ENCODE measurements around the gene IKBKE.

The IKBKE gene

DNA sequence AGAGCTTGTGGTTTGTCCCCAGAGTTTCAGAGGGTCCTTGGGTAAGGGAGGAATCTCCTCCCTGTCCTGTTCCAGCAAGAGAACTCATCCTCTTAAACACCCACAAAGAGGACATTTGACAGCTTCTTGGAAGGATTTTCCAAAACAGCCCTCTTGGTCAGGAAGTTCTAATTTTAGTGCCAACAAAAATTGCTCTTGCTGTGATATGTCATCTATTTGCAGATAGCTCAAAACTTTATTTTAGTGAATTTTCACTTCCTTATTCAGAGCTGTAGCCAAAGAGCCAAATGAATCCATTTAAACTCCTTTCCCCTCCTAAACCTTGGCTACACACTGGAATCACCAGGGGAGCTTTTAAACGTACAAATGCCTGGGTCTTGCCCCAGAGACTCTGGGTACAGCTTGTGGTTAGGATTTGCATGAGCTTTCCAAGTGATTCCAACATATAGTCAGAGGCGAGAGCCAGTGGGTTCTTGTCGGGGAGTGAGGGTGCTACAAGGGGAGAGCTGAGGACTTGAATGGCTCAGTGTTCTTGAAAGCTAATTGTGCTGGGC is 25.3 kb downstream of the IKBKE start:
- no peak for DNase-seq (ENCODE audit: low read depth, low spot score)

DNA sequence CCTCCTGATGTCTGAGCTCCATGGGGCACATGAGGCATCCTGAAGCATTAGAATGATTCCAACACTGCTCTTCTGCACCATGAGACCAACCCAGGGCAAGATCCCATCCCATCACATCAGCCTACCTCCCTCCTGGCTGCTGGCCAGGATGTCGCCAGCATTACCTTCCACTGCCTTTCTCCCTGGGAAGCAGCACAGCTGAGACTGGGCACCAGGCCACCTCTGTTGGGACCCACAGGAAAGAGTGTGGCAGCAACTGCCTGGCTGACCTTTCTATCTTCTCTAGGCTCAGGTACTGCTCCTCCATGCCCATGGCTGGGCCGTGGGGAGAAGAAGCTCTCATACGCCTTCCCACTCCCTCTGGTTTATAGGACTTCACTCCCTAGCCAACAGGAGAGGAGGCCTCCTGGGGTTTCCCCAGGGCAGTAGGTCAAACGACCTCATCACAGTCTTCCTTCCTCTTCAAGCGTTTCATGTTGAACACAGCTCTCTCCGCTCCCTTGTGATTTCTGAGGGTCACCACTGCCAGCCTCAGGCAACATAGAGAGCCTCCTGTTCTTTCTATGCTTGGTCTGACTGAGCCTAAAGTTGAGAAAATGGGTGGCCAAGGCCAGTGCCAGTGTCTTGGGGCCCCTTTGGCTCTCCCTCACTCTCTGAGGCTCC is 26.0 kb downstream of the IKBKE start:
- DNase-seq (ENCODE audit: low read depth, low spot score) = no peak

DNA sequence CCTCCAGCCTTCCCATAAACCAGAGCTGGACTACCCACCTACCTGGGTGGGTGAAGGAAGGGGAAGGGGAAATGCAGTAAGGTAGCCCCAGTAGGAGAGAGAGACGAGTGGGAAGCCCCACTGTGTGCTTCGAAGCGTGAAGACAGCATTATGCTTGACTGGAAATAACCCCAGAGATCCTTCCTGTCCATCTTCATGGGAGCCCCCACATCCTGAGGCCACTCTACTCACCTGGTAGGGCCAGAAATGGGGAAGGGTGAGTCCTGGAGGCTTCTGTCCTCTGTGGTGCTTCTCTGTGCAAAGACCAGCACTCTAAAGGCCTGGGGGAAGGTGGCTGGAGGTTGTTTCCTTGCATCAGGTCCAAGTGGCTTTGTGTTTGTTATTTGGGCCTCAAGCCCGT is 27.1 kb downstream of the IKBKE start:
- no peak for DNase-seq (ENCODE audit: low read depth, low spot score)

DNA sequence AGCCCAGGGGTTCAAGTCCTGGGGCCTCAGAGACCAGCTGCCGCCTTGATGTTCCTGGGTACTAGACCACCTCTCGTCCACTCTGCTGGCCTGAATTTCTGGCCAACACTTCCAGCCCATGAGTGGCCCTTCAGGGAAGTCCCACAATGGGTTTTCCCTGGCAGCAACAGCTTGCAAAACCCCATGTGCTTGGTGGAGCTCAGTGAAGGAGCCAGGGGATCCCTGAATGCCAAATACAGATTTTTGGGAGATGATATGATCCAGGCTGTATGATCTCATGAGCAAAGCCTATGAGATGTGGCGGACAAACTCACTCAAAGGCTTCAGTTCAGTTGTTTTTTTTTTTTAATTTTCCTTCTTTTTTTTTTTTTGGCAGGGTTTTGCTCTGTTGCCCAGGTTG is 27.5 kb downstream of the IKBKE start:
- DNase-seq (ENCODE audit: low read depth, low spot score) = no peak

DNA sequence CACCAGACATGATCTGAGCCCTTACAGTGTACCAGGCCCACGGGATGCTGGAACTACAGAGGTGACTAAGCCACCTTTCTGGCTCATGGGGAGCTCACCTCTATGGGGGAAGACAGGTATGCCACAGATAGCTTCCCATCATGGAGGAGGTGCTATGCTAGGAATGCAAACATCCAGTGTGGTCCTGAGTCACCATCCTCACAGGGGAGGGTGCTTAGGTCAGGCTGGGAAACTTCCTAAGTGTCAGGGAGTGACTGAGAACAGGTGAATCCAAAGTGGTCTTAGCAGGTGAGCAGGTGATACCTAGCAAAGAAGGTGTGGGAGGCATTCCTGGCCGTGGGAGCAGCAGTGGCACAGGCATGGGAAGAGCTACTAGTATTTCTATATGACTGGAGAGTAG is 28.4 kb downstream of the IKBKE start:
- no peak for DNase-seq (ENCODE audit: low read depth, low spot score)

DNA sequence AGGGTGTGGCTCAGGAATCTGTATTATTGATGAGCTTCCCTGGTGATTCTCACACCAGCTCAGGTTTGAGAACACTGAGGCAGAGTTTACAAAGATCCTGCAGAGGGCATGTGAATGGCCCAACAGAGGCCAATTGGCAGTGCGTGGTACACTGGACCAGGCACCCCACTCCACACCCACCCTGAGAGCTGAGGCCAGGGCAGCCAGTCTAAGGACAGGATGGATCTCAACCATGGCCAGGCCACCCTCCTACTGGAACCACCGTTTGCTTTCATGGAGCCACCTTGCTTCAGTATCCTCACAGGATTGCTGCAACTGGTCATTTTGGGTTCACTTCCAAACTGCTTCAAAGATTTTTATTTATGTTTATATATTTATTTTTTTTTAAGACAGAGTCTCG is 29.8 kb downstream of the IKBKE start:
- DNase-seq (ENCODE audit: low read depth, low spot score) = no peak

DNA sequence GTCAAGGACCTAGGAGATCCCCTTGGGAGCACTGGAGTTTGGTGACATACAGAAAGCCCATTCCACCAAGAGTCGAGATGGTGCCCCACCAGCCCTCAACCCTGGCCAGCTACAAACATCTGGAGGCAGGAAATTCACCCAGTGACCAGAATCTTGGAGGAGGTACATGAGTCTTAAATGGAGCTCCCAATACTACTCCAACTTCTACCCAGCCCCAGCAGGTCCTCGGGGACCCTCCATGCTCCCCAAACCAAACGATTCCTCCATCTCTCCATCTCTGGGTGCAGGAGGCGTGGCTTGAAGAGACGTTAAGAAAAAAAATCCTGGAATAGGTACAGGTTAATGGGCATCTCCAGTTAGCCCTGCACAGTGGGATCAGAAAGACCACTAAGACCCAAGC is 31.6 kb downstream of the IKBKE start:
- DNase-seq (ENCODE audit: low read depth, low spot score) = no peak

DNA sequence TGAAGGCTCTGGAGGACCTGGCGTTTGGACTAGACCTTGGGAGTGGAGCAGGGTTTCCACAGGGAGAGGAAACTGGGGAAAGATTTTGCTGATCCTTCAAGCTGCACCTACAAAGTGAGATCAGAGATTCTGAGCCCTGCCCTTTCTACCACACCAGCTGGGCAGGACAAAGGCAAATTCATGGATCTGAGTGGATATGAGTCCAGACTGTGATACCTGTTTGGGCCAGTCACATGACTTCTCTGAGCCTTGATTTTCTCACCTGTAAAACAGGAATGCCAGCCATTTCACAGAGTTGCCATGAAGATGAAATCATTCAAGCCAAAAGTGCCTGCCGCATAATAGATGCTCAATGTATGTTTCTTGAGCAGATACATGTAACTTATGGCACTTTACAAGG is 32.1 kb downstream of the IKBKE start:
- DNase-seq (ENCODE audit: low read depth, low spot score) = no peak

DNA sequence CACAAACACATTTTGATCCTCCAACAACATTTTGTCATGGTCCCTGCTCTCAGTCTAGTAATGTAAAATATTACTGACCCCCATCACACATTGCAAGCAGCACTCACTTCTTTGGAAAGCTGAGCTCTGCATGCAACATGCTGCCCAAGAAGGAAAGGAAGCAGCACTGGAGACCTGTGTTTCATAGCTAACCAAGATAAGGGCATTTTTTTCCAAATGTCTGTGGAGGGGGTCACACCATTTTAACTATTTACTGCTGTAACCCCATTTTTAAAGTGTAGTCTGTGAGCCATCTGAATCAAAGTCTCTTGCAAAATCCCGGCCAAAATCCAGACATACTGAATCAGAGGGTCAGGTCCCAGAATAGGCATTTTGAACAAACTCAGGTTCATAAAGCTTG is 32.5 kb downstream of the IKBKE start:
- no peak for DNase-seq (ENCODE audit: low read depth, low spot score)

DNA sequence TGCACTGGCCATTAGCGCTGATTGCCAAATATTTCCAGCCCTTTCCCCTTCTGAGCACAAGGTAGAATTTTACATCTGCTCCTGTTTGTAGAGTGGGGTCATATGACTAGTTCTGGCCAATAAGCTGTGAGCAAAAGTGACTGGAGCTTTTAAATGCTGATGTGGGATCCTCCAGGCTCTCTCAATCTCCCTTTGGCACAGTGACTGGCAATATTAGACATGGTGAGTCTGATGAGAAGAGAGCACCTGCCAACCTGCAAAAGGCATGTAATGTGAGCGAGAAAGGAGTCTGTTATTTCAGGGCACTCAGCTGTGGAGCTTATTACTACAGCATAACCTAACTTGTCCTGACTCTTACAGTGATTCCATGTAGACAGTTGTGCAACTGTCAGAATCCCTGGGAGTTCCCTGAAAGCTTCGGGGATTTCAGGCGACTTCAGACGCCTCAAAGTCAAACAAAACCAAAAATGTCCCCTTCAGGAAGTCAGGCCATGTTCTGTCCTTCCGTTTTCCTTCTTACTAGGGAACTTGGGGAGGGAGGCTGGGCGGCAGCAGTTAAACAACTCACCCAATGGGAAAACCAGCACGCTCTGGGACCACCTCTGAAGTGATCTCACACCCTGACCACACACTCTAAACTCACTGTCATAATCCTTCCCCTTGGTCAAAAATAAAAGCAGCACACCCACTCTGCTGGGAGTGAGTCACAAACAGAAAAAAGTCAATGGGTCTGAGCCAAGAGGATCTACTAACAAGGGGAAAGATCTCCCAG is 33.5 kb downstream of the IKBKE start:
- DNase-seq (ENCODE audit: low read depth, low spot score) = no peak

DNA sequence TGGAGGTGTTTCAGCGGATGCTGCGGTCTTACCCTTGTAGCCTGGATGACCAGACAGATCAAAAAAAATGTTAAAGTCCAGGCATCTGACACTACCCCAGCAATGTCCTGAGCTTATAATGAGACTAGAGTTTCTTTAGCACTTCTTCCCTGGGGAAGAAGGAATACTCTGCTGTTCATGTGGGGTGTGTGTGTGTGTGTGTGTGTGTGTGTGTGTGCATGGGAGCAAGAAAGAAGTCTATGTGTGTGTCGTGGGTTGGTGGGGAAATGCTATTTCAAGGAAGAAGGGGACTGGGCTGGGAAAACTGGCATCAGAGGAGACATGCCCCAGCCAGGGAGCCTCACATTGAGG is 34.1 kb downstream of the IKBKE start:
- DNase-seq (ENCODE audit: low read depth, low spot score) = no peak

DNA sequence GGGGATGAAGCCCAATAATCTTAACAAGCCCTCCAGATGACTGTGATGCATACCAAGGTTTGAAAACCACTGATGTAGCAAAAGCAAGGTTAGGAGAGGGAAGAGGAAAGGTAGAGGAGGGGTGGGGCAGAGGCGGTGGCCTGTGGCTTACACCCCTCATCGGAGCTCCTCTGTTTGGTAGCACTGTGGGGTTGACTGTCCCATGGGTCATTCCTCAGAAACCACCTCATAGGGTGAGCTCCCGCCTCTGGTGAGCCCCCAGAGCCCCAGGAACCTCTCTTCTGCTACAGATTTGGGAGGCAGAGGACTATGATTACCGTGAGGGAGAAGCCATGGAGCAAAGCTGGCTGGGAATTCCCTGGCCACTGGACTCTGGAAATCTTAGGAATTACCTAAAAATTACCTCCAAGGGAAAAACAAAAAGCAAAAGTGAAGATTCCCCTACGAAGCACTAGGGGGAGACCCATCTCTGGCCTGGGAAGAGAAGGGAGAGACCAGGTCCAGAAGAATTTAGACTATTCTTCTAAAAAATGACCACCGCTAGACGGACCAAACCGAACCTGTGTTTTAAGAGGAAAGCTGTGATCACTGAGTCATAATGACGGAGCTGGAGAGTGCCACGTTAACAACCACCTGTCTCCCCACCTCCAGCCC is 35.6 kb downstream of the IKBKE start:
- no peak for DNase-seq (ENCODE audit: low read depth, low spot score)

DNA sequence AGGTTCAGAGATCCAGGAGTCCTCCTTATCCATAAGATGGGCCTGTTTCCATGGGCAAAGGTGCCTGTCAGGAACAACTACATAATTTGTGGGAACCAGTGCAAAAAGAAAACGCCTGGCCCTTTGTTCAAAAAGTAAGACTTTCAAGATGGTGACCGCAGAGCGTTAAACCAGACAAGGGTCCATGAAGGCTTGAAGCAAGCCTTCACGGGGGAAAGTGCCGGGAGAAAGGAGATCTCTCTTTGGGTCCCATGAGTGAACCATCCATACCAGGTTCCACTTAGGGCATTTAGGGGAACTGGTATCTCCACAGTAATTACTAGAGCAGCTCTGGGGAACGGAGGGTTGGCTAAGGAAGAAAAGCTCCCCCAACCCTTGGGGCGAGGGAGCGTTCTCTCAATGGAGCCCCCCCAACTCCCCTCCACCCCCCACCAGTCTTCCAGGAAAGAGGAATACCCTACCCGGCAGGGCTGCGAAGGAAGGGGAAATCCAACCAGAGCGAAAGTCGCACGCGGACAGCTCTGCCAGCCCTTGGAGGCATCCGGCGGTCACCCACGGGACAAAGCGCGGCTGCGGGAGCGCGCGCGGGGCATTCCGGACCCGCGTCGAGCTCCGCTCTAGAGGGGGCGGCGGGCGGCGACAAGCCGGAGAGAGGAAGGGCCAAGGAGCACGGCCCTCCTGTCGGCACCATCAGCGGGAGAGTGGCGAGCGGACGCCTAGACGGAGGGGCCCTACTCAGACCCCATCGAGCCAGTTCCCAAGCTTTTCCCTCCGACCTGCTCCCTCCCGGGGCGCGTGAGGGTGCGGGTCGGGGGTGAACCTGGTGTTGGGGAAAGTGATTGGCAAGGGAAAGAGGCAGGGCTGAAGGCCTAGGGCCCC is 36.4 kb downstream of the IKBKE start:
- DNase-seq (ENCODE audit: low read depth, low spot score) = no peak

DNA sequence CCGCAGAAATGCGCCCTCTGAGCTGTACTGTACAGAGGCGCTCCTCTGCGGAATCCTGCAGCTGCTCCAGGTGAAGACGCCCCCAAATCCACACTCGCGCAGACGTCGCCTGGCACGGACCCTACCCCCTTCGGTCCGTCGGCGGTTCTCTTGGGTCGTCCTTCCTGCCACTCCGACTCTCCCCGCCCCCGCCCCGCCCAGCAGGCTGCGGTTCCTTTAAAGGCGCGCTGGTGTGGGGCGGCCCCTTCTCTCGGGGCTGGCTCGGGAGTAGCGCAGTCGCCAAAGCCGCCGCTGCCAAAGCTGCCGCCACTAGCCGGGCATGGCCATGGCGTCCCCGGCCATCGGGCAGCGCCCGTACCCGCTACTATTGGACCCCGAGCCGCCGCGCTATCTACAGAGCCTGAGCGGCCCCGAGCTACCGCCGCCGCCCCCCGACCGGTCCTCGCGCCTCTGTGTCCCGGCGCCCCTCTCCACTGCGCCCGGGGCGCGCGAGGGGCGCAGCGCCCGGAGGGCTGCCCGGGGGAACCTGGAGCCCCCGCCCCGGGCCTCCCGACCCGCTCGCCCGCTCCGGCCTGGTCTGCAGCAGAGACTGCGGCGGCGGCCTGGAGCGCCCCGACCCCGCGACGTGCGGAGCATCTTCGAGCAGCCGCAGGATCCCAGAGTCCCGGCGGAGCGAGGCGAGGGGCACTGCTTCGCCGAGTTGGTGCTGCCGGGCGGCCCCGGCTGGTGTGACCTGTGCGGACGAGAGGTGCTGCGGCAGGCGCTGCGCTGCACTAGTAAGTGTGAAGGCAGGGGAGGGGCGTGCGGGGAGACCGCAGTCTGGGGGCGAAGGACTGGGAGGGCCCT is 37.2 kb downstream of the IKBKE start, which contains the start of gene RASSF5:
Gene RASSF5, plus strand, starts transcription at position 248 of the 846 bp plus-strand sequence. Its CDS starts 72 bp downstream, at position 320.
- DNase-seq (ENCODE audit: low read depth, low spot score) = no peak

DNA sequence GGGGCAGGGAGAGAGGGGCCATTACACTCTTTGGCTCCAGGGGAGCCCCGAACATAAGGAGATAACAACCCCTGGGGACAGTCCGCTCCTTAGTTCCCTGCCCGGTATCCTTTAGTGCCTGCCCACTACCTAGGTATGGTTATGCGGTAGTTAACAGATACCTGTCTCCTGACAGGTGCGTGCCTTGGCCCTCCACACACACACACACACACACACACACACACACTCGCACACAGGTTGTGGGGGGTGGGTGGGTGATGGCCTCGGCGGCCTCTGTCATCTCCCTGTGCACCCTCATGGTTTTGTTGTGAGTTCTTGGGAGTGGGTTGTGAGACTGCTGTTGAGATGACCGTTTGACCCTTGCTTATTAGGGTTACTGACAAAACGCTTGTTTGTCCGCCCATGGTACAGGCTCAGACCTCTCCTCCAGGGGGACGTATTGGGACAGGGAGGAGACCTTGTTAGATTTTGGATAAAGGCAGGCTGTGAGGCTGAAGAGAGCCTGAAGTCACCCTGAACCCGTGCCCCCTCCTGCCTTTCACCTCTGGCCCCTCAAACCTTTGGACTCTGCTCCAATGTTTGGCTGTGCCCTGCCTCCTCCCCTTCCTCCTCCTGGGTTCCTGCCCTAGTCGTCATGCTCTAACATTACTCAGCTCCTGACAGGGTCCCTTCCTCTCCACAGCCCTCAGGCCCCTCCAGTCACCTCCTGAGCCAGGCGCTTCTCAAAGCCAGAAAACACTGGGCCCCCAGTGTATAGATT is 38.0 kb downstream of the IKBKE start:
- no peak for DNase-seq (ENCODE audit: low read depth, low spot score)

DNA sequence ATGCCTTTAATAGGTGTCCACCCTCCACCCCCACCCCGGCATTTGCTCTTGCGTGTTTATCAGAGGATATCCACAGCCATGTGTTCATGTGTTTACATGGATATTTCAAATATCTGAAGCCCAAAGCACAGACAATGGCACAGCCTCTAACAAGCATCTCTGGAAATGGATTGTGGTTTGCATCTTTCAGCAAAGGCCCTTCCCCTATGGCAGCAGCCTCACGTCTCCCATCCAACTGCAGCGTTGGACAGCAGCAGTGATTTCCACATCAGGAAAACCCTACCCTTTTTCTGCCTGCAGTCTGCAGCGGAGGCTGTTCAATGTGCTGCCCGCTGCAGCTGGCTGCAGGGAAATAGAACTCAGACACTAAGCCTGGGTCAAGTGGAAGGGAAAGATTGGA is 38.7 kb downstream of the IKBKE start:
- no peak for DNase-seq (ENCODE audit: low read depth, low spot score)

DNA sequence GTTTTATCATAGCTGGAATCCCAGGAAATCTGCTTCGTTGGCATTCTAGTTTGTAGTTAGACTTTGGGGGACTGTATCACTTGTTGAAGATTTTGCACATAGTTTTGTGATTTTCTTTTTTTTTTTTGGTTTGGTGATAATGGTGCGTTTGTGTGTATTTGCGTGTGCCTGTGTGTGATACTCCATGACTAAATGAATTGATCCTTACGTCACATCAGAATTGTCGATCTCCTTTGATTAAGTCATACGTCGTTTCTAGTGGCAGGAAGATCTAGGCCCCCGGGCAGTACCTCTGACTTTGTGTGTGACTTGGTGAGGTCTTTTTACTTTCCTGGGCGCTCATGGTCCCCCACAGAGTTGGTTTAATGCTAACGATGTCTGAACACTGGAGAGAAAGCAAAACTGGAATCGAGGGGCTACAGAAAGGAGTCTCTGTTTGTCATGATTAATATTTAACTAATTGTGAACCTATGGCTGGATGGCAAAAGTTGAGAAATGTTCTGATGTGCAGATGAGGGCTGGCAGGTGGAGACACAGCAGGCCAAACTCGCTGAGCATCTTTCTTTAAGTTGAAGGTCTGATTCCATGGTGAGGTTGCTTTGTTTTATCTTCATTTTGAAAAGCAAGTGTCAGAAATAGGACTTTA is 39.5 kb downstream of the IKBKE start:
- DNase-seq (ENCODE audit: low read depth, low spot score) = no peak

DNA sequence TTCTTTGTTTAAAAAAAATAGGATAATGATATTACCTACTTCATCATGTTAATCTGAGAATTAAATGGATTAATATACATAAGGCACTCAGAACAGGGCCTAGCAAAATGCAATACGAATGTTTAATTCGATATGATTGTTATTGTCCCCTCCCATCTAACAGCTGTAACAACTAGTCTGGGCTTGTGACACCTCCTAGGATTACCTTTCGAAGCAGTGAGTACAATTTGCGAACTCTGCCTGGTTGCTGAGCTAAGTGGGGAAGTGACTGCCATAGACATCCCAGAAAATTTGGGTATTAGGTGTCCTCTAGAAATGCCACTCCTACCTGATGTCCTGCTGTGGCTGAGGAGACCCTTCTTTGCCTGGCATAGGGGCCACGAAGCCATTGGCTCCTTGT is 40.1 kb downstream of the IKBKE start:
- no peak for DNase-seq (ENCODE audit: low read depth, low spot score)

DNA sequence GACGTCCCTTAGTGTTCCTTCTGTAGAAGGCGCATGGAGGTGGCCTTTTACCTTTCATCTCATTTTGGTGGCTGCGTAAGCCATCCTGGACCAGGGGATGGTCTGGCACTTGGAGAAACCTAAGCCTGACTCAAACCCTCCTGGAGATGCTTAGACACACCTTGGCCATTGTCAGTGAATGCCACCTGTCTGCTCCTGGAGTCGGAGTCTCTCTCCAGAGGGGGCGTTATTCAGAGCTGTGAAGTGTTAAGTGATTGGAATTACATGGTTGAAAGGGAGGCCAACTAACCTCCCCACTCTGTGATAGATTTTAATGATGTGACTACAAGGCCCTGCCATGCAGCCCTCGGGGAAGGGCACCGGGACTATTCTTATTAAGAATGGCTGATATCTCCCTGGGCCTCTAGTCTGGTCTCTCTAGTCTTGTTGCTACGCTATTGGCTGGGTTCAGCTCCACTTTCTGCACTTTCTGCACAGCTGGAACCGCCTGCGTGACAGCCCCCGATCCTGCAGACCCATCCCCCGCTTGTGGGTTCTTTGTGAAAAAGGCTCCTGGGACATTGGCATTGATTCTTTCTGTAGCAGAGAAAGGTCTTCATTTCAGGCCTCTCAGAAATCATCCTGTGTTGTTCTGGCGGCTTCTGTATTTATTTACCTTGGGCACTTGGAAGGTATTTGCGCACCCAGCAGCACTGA is 41.2 kb downstream of the IKBKE start:
- no peak for DNase-seq (ENCODE audit: low read depth, low spot score)
